ENCODE data around the gene ARRDC3. TPM values are rescaled to one million over a fixed set of nuclear protein-coding genes. Genes with fewer than 3 reads are reported as not detected.
A peak's percentile ranks its signal among the peaks of the same experiment; 100 is the strongest.

ARRDC3 gene
- total RNA-seq, 1 experiment from 2014 or later, result 17.6 TPM

DNA sequence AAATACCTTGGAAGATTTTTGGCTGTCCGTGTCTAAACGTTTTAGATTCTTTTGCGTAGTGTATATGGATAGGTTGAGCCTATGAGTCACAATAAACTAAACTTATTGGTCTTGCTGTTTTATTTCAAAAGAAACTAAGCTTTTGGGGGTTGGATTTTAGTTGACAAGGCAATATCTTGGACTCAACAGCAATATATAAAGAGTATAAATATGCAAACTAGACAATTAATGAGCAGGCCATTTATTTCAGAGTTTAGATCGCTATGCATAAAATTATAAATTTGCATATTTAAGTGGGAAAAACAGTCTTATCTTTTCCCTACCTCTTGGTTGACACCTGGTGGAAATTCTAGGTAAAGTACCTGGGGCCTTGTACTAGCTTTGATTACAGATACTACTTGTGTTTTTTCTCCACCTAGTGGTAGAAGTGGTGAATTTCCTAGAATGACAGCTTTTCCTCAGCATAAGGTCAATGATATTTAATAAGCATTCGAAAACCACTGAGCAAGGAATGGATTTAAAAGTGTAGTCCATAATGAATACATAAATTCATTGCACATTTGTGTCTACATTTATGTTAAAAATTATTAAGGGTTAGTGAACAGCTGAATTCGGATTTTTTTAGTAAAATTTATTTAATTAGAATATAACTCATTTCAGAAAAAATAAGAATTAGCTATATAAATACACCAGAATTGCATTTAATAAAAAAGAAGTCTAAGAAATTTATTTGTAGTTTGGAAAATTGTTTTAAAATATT lies 1.7 kb upstream of the ARRDC3 start:
- peak; percentile 87 for DNase-seq (ENCODE audit: low spot score)

DNA sequence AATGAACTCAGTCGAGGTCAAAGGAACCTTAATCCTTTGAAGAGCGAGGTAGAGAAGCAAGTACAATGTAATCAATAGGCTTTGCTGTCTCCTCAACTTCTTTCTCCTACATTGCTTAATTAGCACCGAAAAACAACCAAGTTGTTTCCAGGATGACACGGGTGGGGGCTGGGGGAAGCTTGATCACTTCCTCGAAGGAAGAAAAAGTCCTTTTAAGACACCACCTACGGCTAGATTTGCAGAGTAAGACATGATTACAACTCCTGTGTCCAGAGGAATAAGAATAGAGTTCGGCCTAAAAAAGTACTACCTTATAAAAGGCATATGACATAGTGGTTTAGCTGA lies 811 bp upstream of the ARRDC3 start:
- DNase-seq (ENCODE audit: low spot score), result peak; percentile 30

DNA sequence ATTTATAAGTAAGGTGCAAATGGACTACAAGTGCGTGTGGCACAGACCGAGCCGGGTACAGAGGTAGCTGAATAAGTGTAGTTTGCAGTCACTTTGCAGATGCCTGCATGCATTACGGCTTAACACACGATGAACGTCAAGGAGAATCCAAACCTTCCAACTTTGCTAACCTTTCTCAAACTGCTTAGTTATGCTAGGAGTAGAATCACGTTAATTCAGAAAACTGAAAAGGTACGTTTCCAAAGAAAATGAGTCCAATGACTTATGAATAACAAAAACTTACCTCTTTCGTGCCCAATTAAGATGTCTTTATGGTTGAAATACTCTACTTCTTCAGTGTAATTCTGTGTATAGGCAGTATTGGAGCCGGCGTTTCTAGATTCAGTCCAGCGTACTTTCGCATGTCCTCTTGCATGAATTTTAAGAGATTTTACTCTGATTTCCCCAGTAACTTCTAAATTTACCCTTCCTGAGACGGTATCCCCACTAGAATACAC lies 539 bp downstream of the ARRDC3 start:
- DNase-seq (ENCODE audit: low spot score), result peak; percentile 56

DNA sequence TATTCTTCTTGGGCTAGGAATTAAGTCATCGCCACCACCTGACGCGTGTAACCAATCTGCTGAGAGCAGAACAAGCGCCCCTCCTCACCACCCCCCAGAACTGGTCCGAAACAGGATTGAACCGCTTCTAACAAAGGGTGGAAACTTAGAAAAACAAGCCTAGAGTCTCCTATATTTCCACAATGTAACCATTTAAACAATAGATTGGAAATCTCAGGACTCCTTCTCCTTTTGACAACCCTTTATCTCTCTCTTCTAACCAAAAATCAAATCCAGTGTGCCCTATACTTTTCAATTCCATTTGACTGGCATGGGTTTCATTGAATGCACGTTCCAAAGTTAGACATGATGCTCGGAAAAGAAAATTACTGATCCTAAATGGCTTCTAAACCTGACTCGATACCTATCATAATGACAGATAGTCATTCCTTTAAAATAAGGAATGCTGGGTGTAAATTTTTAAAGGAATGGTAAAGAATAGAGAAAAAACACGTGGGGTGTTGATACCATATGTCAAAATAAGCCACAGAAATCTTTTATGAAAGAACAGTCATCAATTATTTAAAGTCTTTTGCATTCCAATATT lies 1.2 kb downstream of the ARRDC3 start:
- DNase-seq (ENCODE audit: low spot score), result peak; percentile 82

DNA sequence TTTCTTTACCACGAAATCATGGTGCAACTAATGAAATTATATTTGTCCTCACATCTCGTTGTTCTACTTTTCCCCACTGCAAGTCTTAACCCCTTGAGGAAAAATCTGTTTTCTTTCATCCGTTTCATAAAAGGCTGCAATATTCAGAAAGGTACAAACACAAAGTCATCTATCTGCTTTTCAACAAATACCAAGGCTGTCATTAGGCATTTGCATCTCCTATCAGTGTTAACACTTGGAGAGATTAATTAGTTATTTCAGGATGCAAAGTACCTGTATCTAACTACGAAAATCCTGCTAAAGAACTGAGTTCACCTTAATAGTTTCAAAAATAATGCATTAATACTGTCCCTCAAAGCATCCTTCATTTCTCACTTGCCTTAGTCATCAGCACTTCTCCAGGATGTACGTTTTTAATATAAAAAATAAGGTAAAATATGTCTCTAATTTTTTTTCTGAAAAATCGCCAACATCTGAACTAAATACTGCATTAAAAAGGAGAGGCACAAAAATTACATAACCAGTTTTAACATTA lies 1.8 kb downstream of the ARRDC3 start:
- DNase-seq (ENCODE audit: low spot score), result no peak

DNA sequence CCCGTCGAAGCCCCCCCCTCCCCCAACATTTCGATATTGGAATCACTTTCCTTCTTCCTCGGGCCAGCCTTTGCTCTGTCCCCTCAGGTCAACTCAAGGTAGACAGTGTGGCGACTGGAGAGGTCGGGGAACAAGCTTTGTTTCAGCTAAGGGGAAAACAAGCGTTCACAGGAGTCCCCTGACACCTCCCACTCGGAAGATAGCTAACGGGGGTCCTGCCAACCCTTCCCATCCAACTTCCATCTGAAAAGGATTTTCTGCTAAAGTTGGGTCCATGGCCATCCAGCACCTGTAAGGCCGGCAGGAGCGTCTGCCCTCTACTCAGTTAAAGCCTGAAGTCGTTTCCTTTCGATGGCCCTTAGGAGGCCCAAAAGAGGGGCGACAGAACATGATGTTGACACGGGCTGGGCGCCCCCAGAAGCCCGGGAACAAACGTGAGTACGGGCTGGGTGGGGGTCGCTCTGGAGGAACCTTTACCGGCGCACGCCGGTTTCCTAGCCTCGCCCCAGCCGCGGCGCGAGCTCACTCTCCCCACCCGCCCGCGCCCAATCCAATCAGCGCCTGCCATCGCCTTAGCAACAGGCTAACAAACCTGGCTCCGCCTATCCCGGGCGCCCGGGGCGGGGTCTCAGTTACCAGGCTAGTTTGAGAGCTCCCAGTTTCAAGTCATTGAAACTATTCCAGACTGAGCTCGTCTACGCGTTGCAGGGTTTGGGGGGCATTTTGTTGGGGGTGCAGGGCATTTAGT lies 2.5 kb downstream of the ARRDC3 start:
- DNase-seq (ENCODE audit: low spot score), result peak; percentile 96

DNA sequence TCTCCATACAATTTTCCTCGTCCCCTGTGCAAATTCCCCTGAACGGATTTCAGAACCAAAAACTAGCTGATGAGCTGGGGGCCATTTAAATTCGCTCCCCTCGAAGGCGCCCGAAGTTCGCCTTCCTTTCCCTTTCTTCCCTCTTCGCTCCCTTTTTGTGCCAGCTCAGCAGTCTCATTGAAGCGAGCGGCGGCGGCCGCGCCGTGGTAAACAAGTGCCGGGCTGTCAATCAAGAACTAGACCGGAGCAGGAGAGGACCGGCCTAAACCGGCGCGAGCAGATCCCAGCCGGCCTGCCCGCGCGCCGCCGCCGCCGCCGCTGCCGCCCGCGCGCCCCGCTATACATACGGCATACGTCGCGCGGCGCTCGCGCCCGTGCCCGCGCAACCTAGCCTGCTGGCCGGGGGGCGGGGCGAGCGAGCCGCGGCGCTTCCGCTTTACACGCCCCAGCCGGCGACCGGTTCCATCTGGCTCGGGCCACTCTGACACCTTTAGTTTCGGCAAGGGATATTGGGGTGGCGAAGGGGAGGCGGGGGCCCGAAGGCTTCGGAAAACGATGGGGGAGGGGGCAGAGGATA lies 3.1 kb downstream of the ARRDC3 start:
- DNase-seq (ENCODE audit: low spot score), result peak; percentile 93

DNA sequence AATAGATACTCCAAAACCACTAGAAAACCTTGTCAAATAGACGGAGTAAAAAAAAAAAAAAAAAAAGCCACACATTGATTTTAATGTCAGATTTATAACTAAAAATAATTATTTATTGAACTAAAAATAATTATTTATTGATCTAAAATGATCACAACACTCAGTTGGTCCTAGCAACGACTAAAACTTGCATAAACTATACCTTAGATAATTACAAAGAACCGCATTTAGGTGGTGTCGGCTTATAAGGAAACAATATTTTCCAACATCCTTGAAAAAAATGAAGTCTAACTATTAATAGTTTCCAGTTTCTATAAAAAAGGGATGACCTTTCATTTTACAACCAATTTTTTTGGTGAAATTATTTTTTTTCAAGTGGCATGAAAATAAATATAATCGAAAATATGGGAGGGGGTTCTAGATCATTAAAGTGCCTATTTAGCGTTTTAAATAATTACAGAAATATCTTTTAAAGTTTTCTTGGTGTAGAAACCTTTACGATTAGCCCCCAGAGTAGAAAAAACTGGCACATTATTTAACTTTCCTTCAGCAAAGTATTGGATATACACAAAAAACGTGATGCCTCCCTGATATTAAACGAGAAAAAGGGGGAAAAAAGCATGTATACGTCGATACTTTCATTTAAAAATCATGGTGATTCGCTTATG lies 3.7 kb downstream of the ARRDC3 start:
- no peak for DNase-seq (ENCODE audit: low spot score)

DNA sequence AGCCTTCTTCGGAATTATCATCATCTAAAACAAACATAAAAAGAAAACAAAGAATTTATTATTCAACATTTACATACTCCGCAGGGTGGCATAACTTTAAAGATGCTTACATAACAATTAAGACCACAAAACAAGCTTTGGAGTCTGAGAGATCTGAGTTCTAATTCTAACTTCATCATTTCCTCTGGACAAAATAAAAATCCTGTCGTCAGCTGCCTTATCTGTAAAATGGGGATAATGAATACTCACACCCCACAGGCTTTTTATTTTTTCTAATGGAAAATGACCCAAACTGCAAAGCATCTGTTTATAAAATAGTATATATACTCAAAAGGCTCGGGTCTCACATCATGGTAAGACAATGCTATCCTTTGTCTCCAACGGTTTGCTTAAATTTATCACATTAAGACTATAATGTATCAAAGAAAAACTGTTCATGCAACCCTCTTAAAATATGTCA lies 4.3 kb downstream of the ARRDC3 start:
- DNase-seq (ENCODE audit: low spot score), result peak; percentile 30

DNA sequence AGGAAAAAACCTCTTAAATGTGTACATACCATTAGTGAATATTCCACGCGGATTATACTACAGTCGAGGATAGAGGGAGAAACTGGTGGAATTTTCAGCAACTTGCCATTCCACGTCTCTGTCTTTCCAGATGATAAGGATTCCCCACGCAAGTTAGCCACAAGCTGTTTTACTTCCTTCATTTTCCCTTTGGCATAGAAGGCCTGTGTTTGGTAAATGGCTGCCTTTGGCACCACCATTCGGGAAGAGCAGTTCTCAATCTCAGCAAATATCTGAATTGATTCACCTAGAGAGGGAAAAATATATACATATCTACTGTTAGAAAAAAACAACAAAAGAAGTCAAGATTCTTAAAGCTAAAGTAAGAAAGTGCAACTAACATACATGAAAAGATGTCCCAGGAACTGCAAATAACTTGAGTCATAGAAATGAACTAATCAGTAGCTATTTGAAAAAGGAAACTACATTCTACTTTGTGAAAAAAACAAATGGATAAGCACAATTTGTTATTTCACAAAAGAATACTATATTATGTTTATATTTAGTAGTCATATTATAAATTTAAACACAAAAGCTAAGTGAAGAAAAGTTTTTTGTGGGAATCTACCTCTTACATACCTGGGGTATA lies 8.1 kb downstream of the ARRDC3 start:
- DNase-seq (ENCODE audit: low spot score), result no peak

DNA sequence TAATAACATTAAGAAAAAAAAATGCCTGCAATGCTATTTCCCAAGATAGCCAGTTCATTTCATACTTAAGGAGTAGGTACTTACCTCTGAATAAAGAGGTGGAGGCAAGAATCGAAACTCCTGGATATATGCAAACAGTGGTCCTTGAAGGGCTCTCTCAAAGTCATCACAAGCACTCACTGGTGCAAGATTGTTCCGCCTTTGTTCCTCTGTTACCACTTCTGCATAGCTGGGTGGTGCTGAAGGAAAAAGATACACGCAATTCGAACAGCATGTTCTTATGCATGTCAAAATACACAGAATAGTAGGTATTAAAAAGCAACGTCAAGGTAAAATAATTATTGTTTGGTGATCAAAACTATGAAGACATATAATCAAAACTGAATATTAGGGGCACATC lies 9.5 kb downstream of the ARRDC3 start:
- DNase-seq (ENCODE audit: low spot score), result no peak

DNA sequence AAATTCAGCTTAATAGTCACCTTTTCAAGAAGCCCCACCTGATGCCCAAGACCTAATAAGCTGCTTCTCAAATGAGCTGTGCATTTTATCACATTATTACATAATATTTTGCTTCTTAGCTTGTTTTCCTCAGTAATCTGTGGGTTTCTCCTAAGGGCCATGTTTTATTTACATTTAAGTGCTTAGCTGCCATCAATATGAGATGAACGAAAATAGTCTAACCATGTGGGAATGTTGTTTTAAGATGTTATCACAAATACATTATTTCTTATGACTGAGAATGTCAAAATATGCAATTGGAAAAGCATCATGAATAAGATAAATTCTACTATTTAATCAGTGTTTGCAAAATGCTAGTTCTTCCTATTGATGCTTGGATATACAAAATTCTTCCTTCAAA lies 10.1 kb downstream of the ARRDC3 start:
- DNase-seq (ENCODE audit: low spot score), result no peak

DNA sequence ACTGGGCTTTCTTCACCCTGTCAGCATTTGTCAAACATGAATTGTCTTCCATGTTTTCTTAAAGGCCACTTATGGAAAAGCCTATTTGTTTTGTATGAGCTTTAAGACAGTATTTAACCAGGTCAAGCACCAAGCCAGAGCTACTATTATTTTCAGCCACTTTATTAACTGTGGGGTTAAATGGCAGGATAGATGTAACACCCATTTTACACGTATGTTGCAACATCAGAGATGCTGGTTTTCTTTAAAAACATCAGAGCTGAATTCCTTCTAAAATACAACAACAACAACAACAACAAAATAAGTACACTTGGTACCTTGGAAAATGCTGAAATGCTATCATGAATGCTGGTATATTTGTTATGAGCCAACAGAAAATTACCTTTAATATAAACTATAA lies 13.6 kb downstream of the ARRDC3 start:
- no peak for DNase-seq (ENCODE audit: low spot score)

DNA sequence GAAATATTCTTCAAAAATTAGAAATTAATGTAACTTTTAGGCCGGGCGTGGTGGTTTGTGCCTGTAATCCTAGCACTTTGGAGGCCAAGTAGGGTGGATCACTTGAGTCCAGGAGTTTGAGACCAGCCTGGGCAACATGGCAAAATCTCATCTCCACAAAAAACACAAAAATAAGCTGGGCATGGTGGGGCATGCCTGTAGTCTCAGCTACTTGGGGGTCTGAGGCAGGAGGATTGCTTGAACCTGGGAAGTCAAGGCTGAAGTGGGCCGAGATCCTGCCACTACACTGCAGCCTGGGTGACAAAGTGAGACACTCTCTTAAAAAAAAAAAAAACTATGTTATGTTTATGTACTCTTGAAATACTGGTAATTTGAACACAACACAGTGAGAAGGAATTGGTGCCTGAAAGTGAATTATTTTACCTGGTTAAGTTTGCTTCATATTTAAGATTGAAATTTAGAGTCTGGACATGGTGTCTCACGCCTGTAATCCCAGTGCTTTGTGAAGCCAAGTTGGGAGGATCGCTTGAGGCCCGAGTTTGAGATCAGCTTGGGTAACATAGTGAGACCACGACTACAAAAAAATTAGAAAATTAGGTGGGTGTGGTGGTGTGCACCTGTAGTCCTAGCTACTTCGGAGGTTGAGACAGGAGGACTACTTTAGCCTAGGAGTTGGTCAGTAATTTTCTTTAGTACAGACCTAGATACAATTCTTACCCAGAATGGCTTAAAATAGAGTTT lies 15.0 kb downstream of the ARRDC3 start:
- DNase-seq (ENCODE audit: low spot score), result no peak

DNA sequence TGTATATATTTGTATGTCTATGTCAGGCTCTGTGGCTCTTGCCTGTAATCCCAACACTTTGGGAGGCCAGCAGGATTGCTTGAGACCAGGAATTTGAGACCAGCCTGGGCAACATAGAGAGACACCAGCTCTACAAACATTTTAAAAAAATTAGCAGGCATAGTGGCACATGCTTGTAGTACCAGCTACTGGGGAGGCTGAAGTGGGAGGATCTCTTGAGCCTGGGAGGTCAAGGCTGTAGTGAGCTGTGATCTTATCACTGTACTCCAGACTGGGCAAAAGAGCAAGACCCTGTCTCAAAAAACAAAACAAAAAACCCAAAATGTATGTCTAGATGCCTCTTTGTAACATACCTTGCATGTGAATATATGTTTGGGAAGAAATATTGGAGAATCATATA lies 15.8 kb downstream of the ARRDC3 start:
- no peak for DNase-seq (ENCODE audit: low spot score)

DNA sequence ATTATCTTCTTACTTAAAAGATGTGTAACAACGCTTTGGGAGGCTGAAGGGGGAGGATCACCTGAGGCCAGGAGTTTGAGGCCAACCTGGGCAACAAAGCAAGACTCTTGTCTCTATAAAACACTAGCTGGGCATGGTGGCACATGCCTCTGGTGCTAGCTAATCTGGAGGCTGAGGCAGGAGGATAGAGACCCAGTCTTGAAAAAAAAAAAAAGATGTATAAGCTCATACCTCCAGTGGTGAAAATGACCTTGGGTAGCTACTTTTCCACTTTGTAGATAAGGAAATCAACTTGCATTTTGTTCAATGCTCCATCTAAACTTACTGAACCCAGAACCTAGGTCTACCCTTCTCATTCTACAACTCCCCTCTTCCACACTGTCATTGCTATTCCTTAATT lies 16.6 kb downstream of the ARRDC3 start:
- DNase-seq (ENCODE audit: low spot score), result no peak

DNA sequence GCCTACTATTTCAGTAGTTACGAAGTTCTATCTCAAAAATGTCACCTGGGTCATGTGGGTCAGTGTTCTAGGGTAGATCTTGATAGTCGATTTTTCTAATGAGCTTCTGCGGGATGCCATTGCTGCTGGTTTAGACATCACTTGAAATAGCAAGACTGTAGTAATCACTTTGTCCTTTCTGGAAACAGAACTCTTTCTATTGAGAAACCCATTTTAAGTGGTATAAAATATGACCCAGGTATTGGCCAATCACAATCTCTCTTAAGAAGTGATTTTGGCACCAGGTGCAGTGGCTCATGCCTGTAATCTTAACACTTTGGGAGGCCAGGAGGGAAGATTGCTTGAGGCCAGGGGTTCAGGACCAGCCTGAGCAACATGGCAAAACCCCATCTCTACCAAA lies 17.6 kb downstream of the ARRDC3 start:
- DNase-seq (ENCODE audit: low spot score), result no peak

DNA sequence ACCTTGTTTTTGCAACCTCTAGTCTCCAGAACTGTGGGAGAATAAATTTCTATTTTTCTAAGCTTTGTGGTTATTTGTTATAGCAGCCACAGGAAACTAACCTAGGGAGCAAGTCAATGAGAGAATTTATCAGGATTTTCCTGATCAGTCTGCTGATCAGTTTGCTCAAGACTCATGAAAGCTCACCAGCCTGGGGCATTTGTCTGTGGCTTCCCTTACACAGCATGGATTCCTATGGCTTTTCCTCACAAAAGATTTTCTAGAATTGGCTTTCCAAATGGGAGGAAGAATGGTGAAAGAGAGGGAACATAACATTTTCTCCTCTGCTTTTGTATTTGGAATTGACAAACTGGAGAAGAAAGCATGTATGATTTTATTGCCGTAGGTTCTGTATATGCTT lies 20.2 kb downstream of the ARRDC3 start:
- DNase-seq (ENCODE audit: low spot score), result no peak

DNA sequence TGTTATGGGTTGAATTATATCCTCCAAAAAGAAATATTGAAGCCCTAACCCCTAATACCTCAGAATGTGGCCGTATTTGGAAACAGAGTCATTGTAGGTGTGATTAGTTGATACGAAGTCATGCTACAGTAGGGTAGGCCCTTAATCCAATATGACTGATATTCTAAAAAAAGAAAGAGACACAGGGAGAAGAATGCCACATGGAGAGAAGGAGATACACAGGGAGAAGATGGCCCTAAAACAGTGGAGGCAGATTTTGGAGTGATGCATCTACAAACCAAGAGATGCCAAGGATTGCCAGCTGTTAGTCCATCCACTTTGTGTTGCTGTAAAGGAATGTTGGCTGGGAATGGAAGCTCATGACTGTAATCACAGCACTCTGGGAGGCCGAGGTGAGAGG lies 21.3 kb downstream of the ARRDC3 start:
- DNase-seq (ENCODE audit: low spot score), result no peak

DNA sequence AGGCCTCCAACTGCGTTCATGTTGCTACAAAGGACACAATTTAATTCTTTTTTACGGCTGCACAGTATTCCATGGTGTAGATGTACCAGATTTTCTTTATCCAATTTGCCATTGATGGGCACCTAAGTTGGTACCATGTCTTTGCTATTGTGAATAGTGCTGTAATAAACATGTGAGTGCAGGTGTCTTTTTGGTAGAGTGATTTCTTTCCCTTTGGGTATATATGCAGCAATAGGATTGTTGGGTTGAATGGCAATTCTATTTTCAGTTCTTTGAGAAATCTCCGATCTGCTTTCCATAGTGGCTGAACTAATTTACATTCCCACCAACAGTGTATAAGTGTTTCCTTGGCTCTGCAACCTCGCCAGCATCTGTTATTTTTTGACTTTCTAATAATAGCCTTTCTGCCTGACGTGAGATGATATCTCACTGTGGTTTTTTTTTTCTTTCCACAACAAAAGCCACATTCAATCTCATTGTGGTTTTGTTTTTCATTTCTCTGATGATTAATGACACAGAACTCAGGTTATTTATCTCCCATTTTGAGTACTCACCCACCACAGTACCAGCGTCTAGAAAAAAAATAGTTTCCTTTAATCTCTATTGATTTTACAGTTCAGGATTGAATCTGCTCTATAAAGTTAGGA lies 21.9 kb downstream of the ARRDC3 start:
- peak; percentile 17 for DNase-seq (ENCODE audit: low spot score)

Measured in A172 (cell line).